ENCODE data around the gene TGM2.

The TGM2 gene

DNA sequence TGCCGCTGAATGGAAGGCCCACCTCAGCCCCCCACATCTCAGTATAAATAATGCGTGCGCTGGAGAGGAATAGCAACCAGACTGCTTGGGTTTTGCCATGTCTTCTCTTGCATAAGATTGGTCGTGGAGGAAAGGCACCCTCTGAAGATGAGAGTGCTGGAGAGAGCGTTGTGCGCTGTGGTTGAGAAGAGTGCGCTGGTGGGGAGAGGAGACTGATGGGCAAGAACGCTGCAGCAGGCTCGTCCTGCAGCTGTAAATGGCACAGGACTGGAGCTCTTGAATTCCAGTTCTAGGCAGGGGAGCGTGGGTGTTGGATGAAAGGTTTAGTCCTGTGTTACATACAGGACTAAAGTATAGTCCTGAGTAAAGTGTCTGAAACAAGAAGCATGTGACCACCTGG is 80.0 kb downstream of the TGM2 start:
- no peak for DNase-seq

DNA sequence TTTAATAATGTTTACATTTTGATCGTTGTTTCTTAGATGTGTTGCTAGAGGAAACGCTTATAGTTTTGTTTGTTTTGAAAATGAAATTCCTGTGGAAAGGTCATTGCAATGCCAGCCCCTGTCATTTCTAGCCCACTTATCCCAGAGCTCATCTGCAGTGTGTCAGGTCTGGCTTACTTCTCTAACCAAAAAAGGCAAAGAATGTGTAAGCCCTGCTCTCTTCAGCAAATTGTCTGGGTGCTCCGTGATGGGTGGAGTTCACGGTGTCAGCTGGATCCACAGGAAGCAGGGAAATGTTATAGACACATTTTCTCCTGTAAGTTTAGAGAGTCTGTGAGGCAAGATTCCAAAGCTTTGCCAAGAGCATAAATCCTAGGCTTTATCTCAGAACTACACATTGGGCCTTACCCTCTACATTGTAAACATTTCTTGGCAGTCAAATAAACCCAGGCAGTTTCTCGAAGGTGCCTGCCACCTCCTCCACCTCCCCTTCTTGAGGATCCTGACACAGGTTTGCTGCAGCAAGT is 80.6 kb downstream of the TGM2 start:
- no peak for DNase-seq

DNA sequence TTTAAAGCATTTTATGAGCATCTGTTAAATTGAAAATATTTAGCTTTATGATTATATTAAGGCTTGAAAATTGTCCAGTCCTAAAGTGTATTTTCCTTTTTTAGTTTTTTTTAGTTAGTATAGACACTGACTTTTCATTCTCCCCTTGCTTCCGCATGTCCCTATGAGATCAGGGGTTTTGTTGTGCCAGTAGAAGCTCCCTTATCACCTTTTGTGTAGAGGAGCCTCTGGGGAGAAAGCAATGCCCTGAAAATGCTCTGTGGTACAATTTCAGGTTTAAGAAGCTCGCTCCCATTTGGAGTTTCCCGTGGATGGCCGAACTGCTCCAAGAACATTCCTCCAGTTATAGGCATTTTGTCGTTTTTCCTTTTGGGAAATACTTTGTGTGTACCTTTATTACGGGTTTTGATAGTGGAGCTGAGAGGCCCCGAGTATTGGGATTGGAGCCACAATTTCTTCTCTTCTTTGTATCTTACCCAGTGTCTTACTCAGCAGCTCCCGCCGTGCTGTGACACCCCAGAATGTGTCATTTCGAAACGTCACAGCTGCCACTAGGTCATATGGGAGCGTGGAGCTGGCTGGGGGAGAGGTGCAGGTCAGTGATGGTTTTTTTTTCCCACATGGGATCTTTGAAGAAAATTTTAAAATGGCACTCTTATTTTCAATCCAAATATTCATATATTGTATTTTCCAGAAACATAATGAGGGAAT is 81.6 kb downstream of the TGM2 start:
- DNase-seq, result no peak

DNA sequence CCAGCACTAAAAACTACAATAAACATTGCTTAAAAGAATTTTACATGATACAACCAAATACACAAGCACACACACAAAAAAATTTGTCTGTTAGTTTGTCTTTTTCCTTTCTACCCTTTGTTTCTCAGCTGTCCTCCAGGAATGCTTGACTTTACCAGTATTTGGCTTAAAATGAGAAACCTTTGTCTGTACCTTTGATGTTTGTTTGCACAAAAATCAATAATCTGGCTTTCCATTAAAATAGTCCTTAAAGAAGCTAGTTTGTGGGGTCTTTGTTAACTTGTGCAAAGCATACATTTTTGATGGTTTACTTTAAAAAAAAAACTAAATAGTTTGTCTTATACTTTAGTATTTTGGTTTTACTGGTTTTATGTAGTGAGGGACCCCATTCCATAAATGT is 82.2 kb downstream of the TGM2 start:
- DNase-seq, result no peak

DNA sequence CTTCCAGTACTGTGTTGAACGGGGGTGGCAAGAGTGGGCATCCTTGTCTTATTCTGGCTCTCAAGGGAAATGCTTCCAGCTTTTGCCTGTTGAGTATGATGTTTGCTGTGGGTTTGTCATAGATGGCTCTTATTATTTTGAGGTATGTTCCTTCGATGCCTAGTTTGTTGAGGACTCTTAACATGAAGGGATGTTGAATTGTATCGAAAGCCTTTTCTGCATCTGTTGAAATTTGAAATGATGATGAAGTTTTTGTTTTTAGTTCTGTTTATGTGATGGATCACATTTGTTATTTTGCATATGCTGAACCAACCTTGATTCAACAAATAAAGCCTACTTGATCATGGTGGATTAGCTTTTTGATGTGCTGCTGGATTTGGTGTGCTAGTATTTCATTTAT is 83.5 kb downstream of the TGM2 start:
- DNase-seq, result no peak

DNA sequence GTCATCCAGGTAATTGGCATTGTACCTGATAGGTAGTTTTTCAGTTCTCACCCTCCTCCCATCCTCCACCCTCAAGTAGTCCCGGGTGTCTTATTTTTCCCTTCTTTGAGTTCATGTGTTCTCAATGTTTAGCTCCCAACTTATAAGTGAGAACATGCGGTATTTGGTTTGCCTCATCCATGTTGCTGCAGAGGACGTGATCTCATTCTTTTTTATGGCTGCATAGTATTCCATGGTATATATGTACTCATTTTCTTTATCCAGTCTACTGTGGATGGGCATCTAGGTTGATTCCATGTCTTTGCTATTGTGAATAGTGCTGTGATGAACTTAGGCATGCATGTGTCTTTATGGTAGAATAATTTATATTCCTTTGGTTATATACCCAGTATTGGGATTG is 85.7 kb downstream of the TGM2 start:
- no peak for DNase-seq

DNA sequence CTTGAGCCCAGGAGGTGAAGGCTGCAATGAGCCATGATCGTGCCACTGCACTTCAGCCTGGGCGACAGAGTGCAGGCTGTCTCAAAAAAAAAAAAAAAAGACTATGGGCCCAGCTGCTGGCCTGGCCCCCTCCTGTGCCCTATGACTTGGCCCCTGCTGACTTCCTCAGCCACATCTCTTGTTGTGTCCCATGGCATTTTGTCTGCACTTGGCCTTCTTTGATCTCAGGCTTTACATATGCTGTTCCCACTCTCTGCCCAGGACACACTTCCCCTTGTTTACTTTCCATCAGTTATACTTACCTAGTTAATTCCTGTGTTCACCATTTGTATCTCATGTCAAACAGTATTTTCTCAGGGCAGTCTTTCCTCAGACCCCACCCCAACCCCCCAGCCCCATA is 87.0 kb downstream of the TGM2 start:
- DNase-seq, result no peak

All from activated CD4-positive, alpha-beta T cell treated with anti-CD3 and anti-CD28 coated beads for 1 hour (primary cell).